Choroid plexus epithelial cell (primary cell): Measurements from ENCODE around the gene XDH.

Source experiments
- DNase-seq: peaks from one replicate; pipeline ENCODE4 v3.0.0-alpha.2; 2010; ENCODE audit warnings: low read depth
- H3K4me3 ChIP-seq: 2 replicates; pipeline ENCODE4 v1.5.1; 2011; ENCODE audit warnings: low read depth, mild to moderate bottlenecking, control low read depth, low read length, moderate library complexity
- TF ChIP-seq, protein P1 (sequence below): conservative IDR thresholded peaks from 2 replicates; pipeline ENCODE4 v1.5.1; 2011; ENCODE audit warnings: low read depth, mild to moderate bottlenecking, control low read depth, inconsistent platforms, low read length, moderate library complexity

XDH gene

DNA sequence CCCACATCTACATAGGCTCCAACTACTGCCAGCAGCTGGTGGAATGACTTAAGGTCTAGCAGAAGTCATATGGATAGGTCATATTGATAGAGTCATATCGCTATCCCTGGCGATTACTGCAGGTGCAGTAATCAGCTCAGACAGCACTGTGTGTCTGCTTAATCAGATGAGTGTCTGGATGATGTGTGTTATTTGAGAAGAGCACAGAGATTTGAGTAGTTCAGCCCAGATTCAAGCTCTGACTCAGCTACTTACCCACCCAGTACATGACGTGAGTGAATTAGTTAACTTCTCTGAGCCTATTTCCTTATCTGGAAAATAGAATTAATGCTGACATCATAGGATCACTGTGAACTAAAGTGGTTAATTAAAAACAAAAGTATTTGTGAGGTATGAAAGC lies 101.6 kb downstream of the XDH start:
- no peak overlapping the region for H3K4me3 ChIP-seq
- TF ChIP-seq, protein P1, sequence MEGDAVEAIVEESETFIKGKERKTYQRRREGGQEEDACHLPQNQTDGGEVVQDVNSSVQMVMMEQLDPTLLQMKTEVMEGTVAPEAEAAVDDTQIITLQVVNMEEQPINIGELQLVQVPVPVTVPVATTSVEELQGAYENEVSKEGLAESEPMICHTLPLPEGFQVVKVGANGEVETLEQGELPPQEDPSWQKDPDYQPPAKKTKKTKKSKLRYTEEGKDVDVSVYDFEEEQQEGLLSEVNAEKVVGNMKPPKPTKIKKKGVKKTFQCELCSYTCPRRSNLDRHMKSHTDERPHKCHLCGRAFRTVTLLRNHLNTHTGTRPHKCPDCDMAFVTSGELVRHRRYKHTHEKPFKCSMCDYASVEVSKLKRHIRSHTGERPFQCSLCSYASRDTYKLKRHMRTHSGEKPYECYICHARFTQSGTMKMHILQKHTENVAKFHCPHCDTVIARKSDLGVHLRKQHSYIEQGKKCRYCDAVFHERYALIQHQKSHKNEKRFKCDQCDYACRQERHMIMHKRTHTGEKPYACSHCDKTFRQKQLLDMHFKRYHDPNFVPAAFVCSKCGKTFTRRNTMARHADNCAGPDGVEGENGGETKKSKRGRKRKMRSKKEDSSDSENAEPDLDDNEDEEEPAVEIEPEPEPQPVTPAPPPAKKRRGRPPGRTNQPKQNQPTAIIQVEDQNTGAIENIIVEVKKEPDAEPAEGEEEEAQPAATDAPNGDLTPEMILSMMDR, result no peak
- DNase-seq, result peak; percentile 85

DNA sequence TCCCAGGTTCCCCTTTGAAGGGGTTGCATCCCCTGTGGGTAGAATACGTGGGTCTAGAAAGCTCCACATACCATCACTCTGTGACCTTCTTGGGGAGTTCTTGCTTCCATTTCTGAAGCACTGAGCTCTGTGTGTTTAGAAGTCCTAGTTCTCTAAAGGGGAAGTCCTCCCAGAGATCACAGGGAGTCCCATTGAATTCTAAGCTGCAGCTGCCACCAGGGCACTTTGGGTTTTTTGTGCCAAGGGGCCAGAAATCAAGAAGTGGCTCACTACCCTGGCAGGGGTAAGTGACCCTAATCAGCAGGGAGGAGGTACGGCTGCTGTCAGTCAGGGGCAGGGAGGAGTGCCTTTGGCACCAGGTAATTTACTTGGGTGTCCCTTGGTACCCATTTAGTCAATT lies 109.7 kb downstream of the XDH start:
- no peak overlapping the region for H3K4me3 ChIP-seq
- no peak for DNase-seq
- TF ChIP-seq, protein P1, result no peak

DNA sequence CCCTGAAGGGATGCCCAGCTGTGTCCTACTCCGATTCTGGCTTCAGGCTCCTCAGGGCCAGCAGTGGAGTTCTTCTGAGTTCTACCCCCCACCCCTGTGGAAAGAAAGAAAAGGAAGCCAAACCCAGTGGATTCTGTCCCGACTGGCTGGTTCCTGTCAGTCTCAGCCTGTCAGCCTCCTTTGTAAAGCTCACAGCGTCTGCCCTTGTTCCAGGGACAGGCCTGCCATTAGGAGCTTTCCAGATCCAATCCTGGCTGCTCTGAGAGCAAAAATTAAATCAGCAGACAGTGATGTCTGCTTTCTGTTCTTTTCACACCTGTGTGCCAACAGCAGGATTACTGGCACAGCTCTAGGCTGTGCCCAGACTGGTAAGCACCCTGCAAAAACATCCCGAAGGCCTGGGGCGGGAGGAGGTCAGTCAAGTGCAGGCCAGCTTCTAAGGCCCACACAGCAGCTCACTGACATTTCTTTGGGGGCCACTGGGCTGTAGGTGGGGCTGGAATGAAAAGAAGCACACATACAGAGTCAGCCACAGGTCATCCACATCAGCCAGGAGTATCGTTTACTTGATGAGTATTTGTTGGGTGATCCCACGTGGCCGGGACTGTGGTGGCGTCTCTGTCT lies 111.5 kb downstream of the XDH start:
- no peak overlapping the region for H3K4me3 ChIP-seq
- TF ChIP-seq, protein P1, result no peak
- DNase-seq, result no peak

DNA sequence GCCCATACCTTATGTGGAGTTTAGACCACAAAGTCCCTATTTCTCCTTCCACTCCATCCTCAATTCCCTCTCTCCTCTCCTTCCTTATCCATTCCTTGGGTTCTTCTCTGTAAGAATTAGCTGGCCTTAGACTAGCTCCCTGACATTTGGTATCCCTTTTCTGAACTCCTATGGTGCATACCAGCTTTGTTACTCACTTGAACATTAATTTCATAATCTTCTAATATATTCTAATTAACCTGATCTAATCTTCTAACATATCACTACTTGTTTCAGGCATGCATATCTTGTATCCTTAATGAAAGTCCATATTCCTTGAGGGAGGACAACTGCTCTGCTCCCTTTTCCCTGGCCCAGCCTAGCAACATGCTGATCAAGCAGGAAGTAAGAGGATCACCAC lies 114.2 kb downstream of the XDH start:
- H3K4me3 ChIP-seq, result no peak overlapping the region
- DNase-seq, result no peak
- TF ChIP-seq, protein P1, result no peak

DNA sequence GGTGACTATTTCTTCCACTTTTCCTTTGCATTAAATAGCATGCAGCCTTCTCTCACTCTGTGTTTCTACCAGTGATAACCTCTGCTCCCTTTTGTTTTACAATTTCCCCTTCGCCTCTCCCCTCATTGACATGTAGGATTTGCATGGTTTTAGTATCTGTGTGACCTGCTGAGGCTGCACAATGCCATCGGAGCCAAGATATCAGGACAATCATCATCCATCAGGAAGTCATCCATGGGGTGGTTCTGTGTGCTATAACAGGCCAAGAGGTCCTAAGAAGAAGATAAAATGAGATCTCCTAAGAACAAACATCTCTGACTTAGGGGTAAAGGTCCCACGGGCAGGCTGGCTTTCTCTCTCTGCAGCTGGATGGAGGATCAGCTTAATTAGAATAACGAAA lies 115.0 kb downstream of the XDH start:
- H3K4me3 ChIP-seq, result no peak overlapping the region
- TF ChIP-seq, protein P1, result no peak
- DNase-seq, result no peak

DNA sequence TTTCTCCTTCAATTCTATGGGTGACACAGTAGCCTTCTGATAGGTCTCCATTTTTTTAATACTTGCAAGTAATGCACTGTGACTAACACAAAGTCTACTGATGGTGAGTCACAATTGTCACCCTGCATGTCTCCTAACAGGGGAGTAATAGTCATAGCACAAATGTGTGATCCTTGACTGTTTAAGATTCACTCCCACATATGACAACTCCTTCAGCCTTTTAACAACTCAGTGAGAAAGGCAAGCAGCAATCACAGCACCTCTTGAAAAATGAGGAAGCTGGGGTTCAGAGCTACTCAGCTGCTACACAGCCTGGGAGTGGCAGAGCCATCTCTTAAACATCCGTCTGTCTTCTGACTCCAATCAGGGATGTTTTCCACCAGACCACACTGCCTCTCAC lies 116.8 kb downstream of the XDH start:
- no peak overlapping the region for H3K4me3 ChIP-seq
- TF ChIP-seq, protein P1, result no peak
- DNase-seq, result no peak

DNA sequence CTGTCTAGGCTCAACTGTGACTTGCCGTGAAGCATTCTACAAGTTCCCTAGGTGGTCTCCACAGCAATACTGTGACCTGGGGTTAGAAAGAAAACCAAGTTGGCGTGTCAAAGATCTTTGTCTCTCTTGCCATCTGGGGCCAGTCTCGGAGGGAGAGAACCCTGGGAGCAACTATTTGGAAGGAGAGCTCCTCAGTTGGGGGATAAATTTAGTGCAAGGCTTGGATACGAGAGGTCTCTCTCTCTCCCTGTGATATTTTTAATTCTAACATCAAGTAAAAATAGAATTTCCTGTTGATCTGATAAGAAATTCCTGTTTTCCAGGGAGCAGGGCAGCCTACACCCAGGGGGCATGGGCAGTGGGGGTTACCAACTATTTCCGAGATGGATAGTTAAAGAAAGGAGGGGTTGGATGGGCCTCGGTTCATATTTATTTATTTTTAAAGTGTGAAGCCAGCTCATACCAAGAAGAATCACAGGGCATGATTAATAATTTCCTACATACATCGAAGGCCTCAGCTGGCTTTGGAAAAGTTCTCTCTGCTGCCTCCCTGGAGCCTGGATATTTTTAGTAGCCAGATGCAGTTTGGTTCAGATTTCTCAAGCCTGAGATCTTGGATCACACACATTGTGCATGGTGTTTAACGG lies 117.8 kb downstream of the XDH start:
- peak; percentile 63 for DNase-seq
- H3K4me3 ChIP-seq, result no peak overlapping the region
- TF ChIP-seq, protein P1, result peak; percentile 27
